GM18951 (cell line): Measurements from ENCODE around the gene PHACTR1.

Experiments used
- POLR2A ChIP-seq: IDR thresholded peaks from 4 replicates; pipeline ENCODE4 v1.6.1; 2011; ENCODE audit warnings: mild to moderate bottlenecking; ENCODE audit not compliant: insufficient read length, insufficient read depth; ENCODE audit errors: extremely low read depth
- in situ Hi-C: fragments of 300-500 bp; cut with MboI; formaldehyde crosslinking; loops from one replicate; pipeline ENCODE4 v1.12.0; 2022; ENCODE audit warnings: low sequenced_read_pairs, mixed read lengths, inconsistent platforms; ENCODE audit not compliant: unreplicated experiment

Gene PHACTR1

DNA sequence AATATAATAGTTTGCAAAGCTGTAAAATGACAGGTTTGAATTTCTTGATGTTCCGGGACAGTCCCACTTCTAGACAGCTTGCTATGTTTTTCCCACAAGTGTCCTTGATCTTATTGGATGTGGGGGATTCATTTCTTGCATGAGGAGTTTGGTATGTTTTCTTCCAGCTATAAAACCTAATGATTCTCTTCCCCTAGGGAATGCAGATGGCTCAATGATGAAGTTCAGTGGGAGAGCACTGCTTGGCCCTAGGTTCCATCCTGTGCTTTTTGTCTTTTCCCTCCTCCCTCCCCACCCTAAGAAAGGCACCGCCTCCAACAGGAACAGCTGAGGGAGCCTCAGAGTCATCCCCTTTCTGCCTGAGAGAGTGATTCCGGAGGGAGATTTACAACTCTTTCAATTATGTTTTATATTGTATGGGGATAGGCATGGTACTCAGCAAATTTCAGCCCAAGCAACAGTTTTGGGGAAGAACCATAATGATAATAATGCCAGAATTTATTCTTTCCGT, 149.2 kb downstream of the PHACTR1 start:
- in situ Hi-C loops, result no loop called here
- TF ChIP-seq POLR2A, result no peak

DNA sequence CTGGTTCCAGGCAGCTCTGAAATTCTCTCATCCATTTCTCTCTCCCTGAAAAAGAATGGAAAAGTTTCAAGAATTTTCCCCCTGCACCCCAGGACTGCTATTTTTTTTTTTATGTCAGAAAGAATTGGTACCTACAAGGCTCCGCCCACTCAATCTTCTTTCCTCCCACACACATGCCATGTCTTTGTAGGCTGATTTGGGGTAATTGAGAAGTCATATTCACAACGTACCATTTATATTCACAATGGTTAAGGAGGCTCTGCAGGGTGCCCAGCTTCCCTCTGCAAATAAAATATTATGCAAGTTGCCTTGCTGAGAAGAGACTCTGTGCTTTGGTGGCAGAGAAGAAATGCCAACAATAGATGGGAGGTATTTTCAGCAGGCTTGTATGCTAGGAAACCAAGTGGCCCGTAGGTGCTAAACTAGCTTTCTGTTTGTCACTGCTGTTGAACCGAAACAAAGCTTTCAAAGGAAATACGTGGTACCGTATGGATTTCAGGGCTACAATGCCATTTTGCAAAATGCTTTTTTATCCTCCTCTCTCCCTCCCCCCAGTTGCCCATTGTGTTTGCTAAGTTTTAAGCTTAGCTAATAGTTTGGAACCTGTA, 150.0 kb downstream of the PHACTR1 start:
- no peak for TF ChIP-seq POLR2A
- in situ Hi-C loops, result no loop called here

DNA sequence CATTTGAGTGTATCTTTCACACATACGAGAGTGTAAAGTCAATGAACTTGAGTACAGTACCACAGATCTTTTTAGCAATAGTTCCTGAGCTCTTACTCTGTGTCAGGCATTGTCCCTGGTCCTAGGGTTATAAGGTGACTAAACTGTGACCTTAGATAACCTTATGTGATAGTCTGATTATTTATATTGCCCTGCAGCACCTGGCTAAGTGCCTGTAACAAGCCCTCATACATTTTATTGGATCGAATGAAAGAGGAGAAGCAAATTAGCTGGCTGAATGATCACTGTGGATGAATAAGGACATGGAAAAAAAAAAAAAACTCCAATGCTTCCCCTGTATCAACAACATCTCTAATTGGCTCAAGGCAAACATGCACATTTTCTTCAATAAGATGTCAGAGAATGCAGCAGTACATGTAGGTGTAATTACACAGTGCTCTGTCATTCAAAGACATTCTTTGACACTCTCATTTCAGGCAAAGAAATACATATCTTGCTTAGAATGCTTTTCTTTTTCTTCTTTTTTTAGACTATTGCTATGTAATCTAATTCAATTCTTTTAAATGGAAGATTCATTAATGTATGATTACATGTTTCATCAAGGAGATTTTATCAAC, 153.4 kb downstream of the PHACTR1 start:
- in situ Hi-C loops, result no loop called here
- no peak for TF ChIP-seq POLR2A

DNA sequence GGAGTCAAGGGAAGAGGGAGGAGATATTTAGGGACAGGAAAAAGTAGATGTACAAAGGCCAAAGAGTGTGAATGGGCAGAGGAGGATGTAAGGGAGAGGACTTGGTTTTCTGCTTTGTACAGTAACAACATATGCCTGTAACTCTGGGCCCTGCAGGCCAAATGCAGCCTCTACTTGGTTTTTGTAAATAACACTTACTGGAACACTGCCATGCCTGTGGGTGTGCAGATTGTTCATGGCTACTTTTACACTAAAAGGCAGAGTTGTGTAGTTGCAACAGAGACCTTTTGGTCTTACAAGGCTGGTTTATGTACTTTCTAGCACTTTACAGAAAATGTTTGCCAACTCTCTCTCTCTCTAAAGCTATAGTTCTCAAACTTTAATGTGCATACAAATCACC, 157.1 kb downstream of the PHACTR1 start:
- in situ Hi-C loops, result no loop called here
- TF ChIP-seq POLR2A, result no peak

DNA sequence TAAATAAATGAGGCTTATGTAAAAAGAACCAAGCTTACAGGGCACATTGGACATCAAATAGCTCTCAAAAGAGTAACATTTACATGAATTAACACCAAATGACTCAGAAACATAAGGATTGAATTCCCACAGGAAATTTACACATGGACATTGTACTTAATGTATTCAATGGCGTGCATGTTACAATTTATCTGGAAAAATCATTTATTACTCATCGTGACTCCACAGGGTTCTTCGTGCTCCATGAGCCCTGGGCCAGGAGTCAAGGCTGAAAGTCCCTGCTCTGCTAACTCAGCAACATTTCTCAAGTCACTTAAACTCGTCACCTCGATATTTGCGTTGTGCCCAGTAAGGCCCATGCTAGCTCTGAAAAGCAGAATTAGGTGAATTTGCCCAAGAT, 158.5 kb downstream of the PHACTR1 start:
- in situ Hi-C loops, result loop anchor here (25.0 kb wide), 2 partner anchors 563 to 1238 kb away; no protein-coding TSS in a partner anchor
- TF ChIP-seq POLR2A, result no peak

DNA sequence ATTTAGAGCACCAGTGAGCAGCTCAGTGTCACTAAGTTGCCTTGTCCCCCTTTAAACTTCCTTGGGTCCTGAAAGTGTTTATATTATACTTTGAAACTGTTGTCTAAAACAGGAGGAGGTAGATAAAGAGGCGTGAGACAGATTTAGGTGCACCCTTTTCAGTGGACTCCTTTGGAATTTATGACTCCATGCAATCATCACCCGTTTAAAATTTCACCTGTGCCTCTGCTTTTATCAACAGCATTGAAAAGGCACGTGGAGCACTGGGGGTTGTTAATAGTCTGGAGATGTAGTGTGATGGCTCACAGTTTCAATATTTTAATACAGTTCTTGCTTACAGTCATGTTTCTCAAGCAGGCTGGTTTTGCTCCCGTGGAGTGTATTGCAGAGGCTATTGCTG, 162.2 kb downstream of the PHACTR1 start:
- TF ChIP-seq POLR2A, result no peak
- in situ Hi-C loops, result loop anchor here (25.0 kb wide), 2 partner anchors 566 to 1241 kb away; no protein-coding TSS in a partner anchor

DNA sequence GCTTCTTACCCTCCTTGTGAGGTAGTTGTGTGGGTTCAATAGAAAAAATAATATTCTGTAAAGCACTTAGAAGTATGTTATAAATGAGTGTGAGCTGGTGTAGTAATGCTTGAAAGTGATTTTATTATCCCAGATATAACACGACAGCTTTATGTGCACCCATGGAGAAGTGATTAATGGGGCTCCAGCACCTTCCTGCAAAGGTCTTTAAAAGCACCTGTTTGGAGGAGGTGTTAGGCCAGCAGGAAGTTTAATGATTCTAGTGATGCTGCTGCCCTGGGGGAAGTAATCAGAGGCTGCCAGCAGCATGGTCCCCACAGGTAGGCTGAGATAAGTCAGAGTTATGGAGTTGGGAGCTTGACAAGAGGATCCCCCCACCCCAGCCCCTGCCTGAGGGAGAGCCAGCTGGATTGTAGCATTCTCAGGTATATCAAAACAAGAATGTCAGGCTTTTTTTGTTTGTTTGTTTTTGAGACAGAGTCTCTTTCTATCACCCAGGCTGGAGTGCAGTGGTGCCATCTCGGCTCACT, 166.3 kb downstream of the PHACTR1 start:
- in situ Hi-C loops, result loop anchor here (25.0 kb wide), 2 partner anchors 571 to 1246 kb away; no protein-coding TSS in a partner anchor

DNA sequence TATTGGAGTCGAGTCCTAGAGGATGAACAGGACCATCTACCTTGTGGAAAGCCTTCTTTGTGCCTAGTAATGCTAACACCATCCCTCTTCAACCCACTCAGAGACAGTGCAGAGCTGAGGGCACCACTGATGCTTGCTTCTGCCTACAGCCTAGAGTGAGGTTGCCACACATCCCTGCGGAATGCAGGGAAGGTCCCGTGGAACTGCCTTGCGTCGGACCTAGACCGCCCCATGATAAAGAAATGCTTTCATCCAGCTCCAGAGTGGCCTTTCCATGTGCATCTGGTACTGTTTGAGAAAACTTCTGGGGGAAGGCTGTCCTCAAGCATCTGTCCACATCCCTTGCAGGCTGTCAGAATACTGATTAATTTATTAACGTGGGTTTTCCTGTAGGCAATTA, 168.4 kb downstream of the PHACTR1 start:
- in situ Hi-C loops, result loop anchor here (25.0 kb wide), 2 partner anchors 573 to 1248 kb away; no protein-coding TSS in a partner anchor
- TF ChIP-seq POLR2A, result no peak

More for the DNA sequence above, 166.3 kb downstream of the PHACTR1 start:
- TF ChIP-seq POLR2A, result no peak

DNA sequence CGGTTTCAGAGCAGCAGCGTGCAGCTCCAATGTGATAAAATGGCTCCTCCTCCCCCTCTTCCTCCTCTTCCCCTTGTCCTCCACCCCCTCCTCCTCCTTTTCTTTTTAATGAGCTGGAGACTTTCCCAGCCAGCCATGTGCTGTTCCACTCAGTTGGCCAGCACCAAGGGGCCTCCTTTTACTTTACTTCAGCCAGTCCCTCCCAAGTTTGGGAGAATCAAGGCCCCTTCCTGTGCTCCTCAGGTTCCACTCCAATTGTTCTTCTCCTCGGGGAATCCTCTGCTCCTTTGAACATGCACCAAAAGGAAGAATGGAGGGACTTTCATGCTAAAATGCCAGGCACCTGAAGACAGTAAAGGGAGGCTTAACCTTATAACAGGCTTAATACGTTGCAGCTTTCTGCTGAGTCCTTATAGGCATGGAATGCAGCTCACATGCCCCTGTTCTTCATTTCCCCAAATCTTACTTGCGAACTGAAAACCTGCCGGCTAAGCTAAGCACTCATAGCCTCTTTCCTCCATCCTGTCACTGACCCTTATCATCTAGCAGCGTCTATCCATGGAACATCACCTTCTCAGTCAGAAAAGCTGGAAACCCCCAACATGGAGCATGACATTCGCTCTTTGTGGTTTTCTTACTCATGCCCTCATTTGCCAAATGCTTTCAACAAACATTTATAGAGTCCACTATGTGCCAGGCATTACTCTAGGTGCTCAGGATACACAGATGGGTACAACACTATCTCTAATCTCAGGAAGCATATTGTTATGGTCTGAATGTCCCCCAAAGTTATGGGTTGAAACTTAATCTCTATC, 170.6 kb downstream of the PHACTR1 start:
- in situ Hi-C loops, result loop anchor here (25.0 kb wide), 2 partner anchors 575 to 1250 kb away; no protein-coding TSS in a partner anchor
- TF ChIP-seq POLR2A, result no peak

DNA sequence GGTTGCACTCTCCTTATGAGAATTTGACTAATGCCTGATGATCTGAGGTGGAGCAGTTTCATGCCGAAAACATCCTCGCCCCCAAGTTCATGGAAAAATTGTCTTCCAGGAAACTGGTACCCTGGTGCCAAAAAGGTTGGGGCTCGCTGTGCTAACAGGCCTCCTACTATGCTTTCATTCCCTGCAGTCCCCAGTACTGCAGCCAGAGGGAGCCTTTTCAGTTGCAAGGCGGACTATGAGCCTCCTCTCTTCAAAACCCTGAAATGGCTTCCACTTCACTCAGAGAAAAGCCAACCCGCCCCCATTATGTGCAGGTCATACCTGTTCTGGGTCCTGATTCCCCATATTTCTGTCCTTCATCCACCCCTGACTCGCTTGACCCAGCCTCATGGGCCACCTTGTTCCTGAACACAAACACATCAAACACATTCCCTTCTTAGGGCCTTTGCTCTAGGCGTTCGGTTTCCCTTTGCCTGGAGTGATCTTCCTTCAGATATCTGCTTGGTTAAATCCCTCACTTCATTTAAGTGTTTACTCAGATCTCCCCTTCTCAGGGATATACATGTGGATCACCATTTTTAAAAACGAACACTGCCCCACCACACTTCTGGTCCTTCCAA, 173.7 kb downstream of the PHACTR1 start:
- TF ChIP-seq POLR2A, result no peak
- in situ Hi-C loops, result loop anchor here (25.0 kb wide), 2 partner anchors 578 to 1253 kb away; no protein-coding TSS in a partner anchor

DNA sequence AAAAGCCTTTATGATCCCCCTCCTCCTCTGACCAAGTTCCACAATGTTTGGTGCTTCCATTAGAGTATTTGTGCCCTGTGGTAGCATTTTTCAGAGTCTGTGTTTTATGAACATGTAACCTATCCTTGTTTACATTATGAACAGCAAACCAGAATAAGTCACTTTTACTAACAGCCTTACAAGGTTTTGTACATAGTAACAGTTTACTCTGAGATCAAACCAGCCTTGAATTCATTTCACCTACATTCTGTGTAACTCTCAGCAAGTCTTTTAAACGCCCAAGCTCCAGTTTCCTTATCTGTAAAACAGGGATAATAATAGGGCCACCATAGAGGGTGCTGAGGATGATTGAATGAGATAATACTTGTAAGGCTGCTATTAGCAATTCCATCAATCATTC, 175.0 kb downstream of the PHACTR1 start:
- no peak for TF ChIP-seq POLR2A
- in situ Hi-C loops, result loop anchor here (25.0 kb wide), 2 partner anchors 579 to 1254 kb away; no protein-coding TSS in a partner anchor

DNA sequence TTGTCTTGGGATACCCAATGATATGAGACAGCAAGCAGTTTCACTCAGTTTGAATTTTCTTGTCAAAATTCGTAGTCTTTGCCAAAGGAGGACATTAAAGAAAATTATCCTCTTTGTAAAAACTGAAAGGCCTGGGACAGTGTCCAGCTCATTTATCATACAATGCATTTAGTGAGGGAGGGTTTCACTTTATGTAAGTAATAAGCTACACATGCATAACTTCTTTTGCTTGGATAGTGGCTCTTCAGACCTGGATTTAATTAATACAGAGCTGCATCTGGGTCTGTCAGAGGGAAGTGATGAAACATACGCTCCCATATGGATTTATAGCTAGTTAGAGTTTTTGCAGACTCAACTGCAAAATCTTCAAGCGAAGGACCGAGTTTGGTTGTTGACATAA, 175.6 kb downstream of the PHACTR1 start:
- no peak for TF ChIP-seq POLR2A

More for the DNA sequence above, 175.6 kb downstream of the PHACTR1 start:
- in situ Hi-C loops, result loop anchor here (25.0 kb wide), 2 partner anchors 580 to 1255 kb away; no protein-coding TSS in a partner anchor
